H1 (cell line): ENCODE data around the gene ZNHIT3. TPM values are rescaled to one million over a fixed set of nuclear protein-coding genes. Genes with fewer than 3 reads are reported as not detected.

Experiments
- CTCF ChIA-PET: fragments of 300-600 bp; sonication (Branson Sonifier 250); formaldehyde crosslinking; loops from one replicate; lab custom pipeline; 2021; ENCODE audit not compliant: partially characterized antibody; lab: Charles Lee
- POLR2A ChIA-PET: fragments of 300-600 bp; sonication (Branson Sonifier 250); formaldehyde crosslinking; loops from one replicate; lab custom pipeline; 2021; ENCODE audit warnings: inconsistent platforms; ENCODE audit not compliant: partially characterized antibody; lab: Charles Lee
- DNase-seq, 2 experiments: peaks; one replicate each; pipeline versions ENCODE4 v3.0.0 to v3.0.0-alpha.2; 2010 to 2022; ENCODE audit warnings: low spot score in 2 of 2, low read depth in 1 of 2, mixed read lengths in 1 of 2
- FAIRE-seq: peaks from 2 replicates; lab custom pipeline; 2011; peaks lifted over from hg19 to GRCh38; lab: Jason Lieb, UNC
- H2AFZ ChIP-seq: 2 replicates; pipeline ENCODE4 v1.8.1; 2012; ENCODE audit warnings: low read length, inconsistent platforms
- H2AK5ac ChIP-seq: 2 replicates; pipeline ENCODE4 v1.6.1; 2013; ENCODE audit warnings: low read depth, low read length
- H2BK120ac ChIP-seq: replicated peaks from 2 replicates; pipeline ENCODE3; 2013; ENCODE audit warnings: low read depth, low read length, inconsistent platforms
- H2BK12ac ChIP-seq: 2 replicates; pipeline ENCODE4 v1.6.1; 2013; ENCODE audit warnings: low read depth, low read length
- H2BK15ac ChIP-seq: 2 replicates; pipeline ENCODE4 v1.6.1; 2013; ENCODE audit warnings: low read length
- H2BK20ac ChIP-seq: 2 replicates; pipeline ENCODE4 v1.6.1; 2013; ENCODE audit warnings: low read length
- H2BK5ac ChIP-seq: 2 replicates; pipeline ENCODE4 v1.6.1; 2013; ENCODE audit warnings: low read depth, low read length
- H3K14ac ChIP-seq: 2 replicates; pipeline ENCODE4 v1.6.1; 2013; ENCODE audit warnings: inconsistent platforms; ENCODE audit not compliant: insufficient read length
- H3K18ac ChIP-seq: 2 replicates; pipeline ENCODE4 v1.6.1; 2013; ENCODE audit warnings: low read length; ENCODE audit errors: extremely low read depth
- H3K23ac ChIP-seq: 2 replicates; pipeline ENCODE4 v1.6.1; 2013; ENCODE audit warnings: inconsistent platforms; ENCODE audit not compliant: insufficient read length
- H3K23me2 ChIP-seq: 2 replicates; pipeline ENCODE4 v1.6.1; 2013; ENCODE audit warnings: low read depth, low read length
- H3K27ac ChIP-seq: 2 replicates; pipeline ENCODE4 v1.6.1; 2011; ENCODE audit warnings: low read depth, low read length, inconsistent platforms
- H3K27me3 ChIP-seq, 4 experiments: replicated peaks in 1 of 4; 1 replicate in 1 of 4; 2 replicates in 3 of 4; pipeline versions ENCODE4 v1.6.1 to v1.8.1; 2011 to 2013; ENCODE audit warnings: low read length in 3 of 4, mild to moderate bottlenecking in 3 of 4, inconsistent platforms in 2 of 4, mixed read lengths in 2 of 4, moderate library complexity in 1 of 4; ENCODE audit not compliant: control insufficient read depth in 3 of 4, insufficient read depth in 3 of 4; ENCODE audit errors: extremely low read depth in 1 of 4
- H3K36me3 ChIP-seq, 4 experiments: 2 replicates each; pipeline versions ENCODE4 v1.6.1 to v1.8.1; 2011 to 2013; ENCODE audit warnings: mild to moderate bottlenecking in 4 of 4, low read length in 3 of 4, moderate library complexity in 2 of 4, control low read depth in 1 of 4, inconsistent platforms in 1 of 4; ENCODE audit not compliant: insufficient read depth in 4 of 4, control insufficient read depth in 2 of 4
- H3K4ac ChIP-seq: replicated peaks from 2 replicates; pipeline ENCODE3; 2013; ENCODE audit warnings: low read length, low read depth, mixed read lengths, inconsistent platforms; ENCODE audit not compliant: insufficient read length
- H3K4me1 ChIP-seq, 4 experiments: replicated peaks in 1 of 4; 1 replicate in 1 of 4; 2 replicates in 3 of 4; pipeline versions ENCODE4 v1.6.1 to v1.8.1; 2011 to 2013; ENCODE audit warnings: low read length in 3 of 4, inconsistent platforms in 2 of 4, mixed read lengths in 1 of 4; ENCODE audit not compliant: insufficient read depth in 4 of 4, control insufficient read depth in 3 of 4
- H3K4me2 ChIP-seq, 2 experiments: 2 replicates each; pipeline versions ENCODE4 v1.6.1 to v1.8.1; 2011 to 2013; ENCODE audit warnings: low read depth in 2 of 2, low read length in 2 of 2, control low read depth in 1 of 2, inconsistent platforms in 1 of 2, mild to moderate bottlenecking in 1 of 2; ENCODE audit not compliant: insufficient read depth in 1 of 2
- H3K4me3 ChIP-seq, 4 experiments: fragments of 200-600, 300-600 bp in 1 of 4; sonication (generic), shearing (Covaris generic), sonication (Bioruptor Twin) in 1 of 4; 2 replicates each; pipeline versions ENCODE4 v1.5.1 to v1.8.1; 2011 to 2016; ENCODE audit warnings: low read length in 4 of 4, low read depth in 3 of 4, control low read depth in 2 of 4, inconsistent platforms in 2 of 4, mild to moderate bottlenecking in 2 of 4, mixed read lengths in 1 of 4, moderate library complexity in 1 of 4; ENCODE audit not compliant: insufficient read depth in 2 of 4; ENCODE audit errors: extremely low read depth in 1 of 4
- H3K56ac ChIP-seq: replicated peaks from 2 replicates; pipeline ENCODE3; 2013; ENCODE audit warnings: low read depth, mild to moderate bottlenecking, mixed read lengths, low read length, inconsistent platforms; ENCODE audit not compliant: insufficient read length
- H3K79me1 ChIP-seq: 2 replicates; pipeline ENCODE4 v1.6.1; 2013; ENCODE audit warnings: low read depth, low read length, control low read depth
- H3K79me2 ChIP-seq, 2 experiments: 2 replicates each; pipeline versions ENCODE4 v1.6.1 to v1.8.1; 2012 to 2013; ENCODE audit warnings: low read length in 2 of 2, mild to moderate bottlenecking in 2 of 2, inconsistent platforms in 1 of 2; ENCODE audit not compliant: insufficient read depth in 2 of 2, control insufficient read depth in 1 of 2
- H3K9ac ChIP-seq, 4 experiments: replicated peaks in 1 of 4; 1 replicate in 1 of 4; 2 replicates in 3 of 4; pipeline versions ENCODE4 v1.6.1 to v1.8.1; 2011 to 2013; ENCODE audit warnings: low read depth in 3 of 4, low read length in 3 of 4, control low read depth in 2 of 4, mild to moderate bottlenecking in 2 of 4, moderate library complexity in 2 of 4, inconsistent platforms in 1 of 4; ENCODE audit errors: extremely low read depth in 1 of 4
- H3K9me3 ChIP-seq, 2 experiments: 2 replicates each; pipeline versions ENCODE4 v1.6.1 to v1.8.1; 2012 to 2013; ENCODE audit warnings: mild to moderate bottlenecking in 2 of 2, moderate library complexity in 2 of 2, control low read depth in 1 of 2, inconsistent platforms in 1 of 2, low read depth in 1 of 2, low read length in 1 of 2, mixed read lengths in 1 of 2; ENCODE audit not compliant: insufficient read depth in 2 of 2
- H4K20me1 ChIP-seq, 2 experiments: replicated peaks in 1 of 2; 2 replicates each; pipeline versions ENCODE3 to v1.8.1; 2011 to 2013; ENCODE audit warnings: inconsistent platforms in 2 of 2, low read length in 2 of 2, mild to moderate bottlenecking in 1 of 2; ENCODE audit not compliant: insufficient read depth in 2 of 2, control insufficient read depth in 1 of 2
- H4K5ac ChIP-seq: 2 replicates; pipeline ENCODE4 v1.6.1; 2013; ENCODE audit warnings: low read length, low read depth, mixed read lengths, inconsistent platforms; ENCODE audit not compliant: insufficient read length
- H4K8ac ChIP-seq: 2 replicates; pipeline ENCODE4 v1.8.0; 2013; ENCODE audit warnings: mild to moderate bottlenecking, moderate library complexity, low read length, inconsistent platforms; ENCODE audit not compliant: insufficient read depth; ENCODE audit errors: extremely low read depth
- H4K91ac ChIP-seq: replicated peaks from 2 replicates; pipeline ENCODE3; 2013; ENCODE audit warnings: low read length, mixed read lengths, inconsistent platforms; ENCODE audit not compliant: insufficient read length
- WGBS, 2 experiments: shearing (Covaris generic) in 1 of 2; methylation state at CpG; one replicate each; pipeline versions ENCODE4 v1.1.6 to v1.1.7; 2013 to 2015; ENCODE audit warnings: low lambda C conversion rate in 2 of 2, mixed read lengths in 2 of 2, inconsistent platforms in 1 of 2, low coverage in 1 of 2, missing lambda C conversion rate in 1 of 2; ENCODE audit not compliant: insufficient replicate concordance in 2 of 2, insufficient coverage in 1 of 2, insufficient read length in 1 of 2; ENCODE audit errors: extremely low coverage in 1 of 2, missing lambda C conversion rate in 1 of 2; 5-methylcytosine and 5-hydroxymethylcytosine counted together
- polyA plus RNA-seq, 7 experiments: library from polyadenylated mRNA; depleted of rRNA in 3 of 7; stranded (reverse) in 5 of 7; unstranded in 2 of 7; fragments of >200 nt in 5 of 7; fragments of 200-250 nt in 2 of 7; gene quantifications; 1 replicate in 5 of 7; 2 replicates in 1 of 7; 4 replicates in 1 of 7; pipeline versions ENCODE4 v1.2.1 to v1.2.3, GENCODE V29; 2011 to 2013; ENCODE audit warnings: missing spikeins in 2 of 7, mixed read lengths in 2 of 7
- total RNA-seq: library from RNA; stranded (reverse); fragmentation: NEBNext Ultra II Directional; extraction: Animal tissue kit (Norgen Biotek cat#: 25700); gene quantifications from 2 replicates; pipeline ENCODE4 v1.2.1, GENCODE V29; 2021

The ZNHIT3 gene
- total and polyA plus RNA-seq, 2 of the 8 experiments (the other 6 are each of a cell fraction or from before 2014, with no cell fraction given) = 59.1 to 147 TPM

DNA sequence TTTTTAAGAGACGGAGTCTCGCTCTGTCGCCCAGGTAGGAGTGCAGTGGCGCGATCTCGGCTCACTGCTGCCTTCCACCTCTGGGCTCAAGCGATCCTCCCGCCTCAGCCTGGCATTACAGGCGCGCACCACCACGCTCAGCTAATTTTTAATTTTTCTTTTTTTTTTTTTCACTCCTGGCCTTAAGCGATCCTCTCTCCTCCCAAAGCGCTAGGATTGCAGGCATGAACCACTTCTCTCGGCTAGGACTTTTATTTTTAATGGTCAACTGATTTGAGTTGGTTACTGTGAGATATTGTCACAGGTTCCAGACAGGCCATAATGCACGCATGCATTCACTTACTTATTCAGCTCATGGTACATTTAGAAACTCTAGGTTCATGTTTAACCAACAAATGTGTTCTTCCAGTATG lies 49.2 kb downstream of the ZNHIT3 start:
- WGBS, 2 experiments = 14% methylated on average over 15 of the region's 15 CpGs; no CpG with 5 or more reads in 1 of the 2 experiments
- no peak overlapping the region for H2BK12ac ChIP-seq
- POLR2A ChIA-PET = interaction anchor here (0.9 to 4.9 kb wide), 16 partner anchors 10 to 66 kb away, joined by 3 to 101 read pairs (median 5); partner anchors contain the start of genes DHRS11, GGNBP2 and ZNHIT3
- H4K5ac ChIP-seq = peak overlapping the region; percentile 14
- H3K27me3 ChIP-seq = no peaks in the 10 kb centered on the region
- H4K91ac ChIP-seq = no peak overlapping the region
- peak overlapping the region; percentile 60; the same call in 1 of the 2 replicates for H3K18ac ChIP-seq
- H3K4me3 ChIP-seq = peak overlapping the region; percentile 84 to 96 (median 87)
- no peak overlapping the region; the same call in 1 of the 2 replicates for H2BK5ac ChIP-seq
- H2BK120ac ChIP-seq = no peak overlapping the region
- H3K14ac ChIP-seq = no peak overlapping the region
- H3K79me1 ChIP-seq = peaks cover 3% of the 10 kb centered on the region; the same call in 1 of the 2 replicates
- H2AFZ ChIP-seq = no peak overlapping the region
- 0 out of 2 replicates have a peak overlapping the region, but pooled peaks have one; percentile 43 for H2AK5ac ChIP-seq
- H2BK15ac ChIP-seq = no peak overlapping the region
- peak overlapping the region; percentile 77 to 92 for H3K4me2 ChIP-seq
- H4K20me1 ChIP-seq = peaks cover 0 to 3% of the 10 kb centered on the region in 2 experiments
- H3K36me3 ChIP-seq = peaks cover 26 to 45% (median 32%) of the 10 kb centered on the region in 4 experiments
- DNase-seq (no peak), FAIRE-seq (no peak)
- peaks cover 0 to 37% of the 10 kb centered on the region in 2 experiments; a peak in 3 of 4 replicates for H3K79me2 ChIP-seq
- H4K8ac ChIP-seq = peak overlapping the region; percentile 99; the same call in 1 of the 2 replicates
- no peak overlapping the region for H2BK20ac ChIP-seq
- H3K56ac ChIP-seq = peak overlapping the region; percentile 32
- H3K9me3 ChIP-seq = no peaks in the 10 kb centered on the region
- H3K23ac ChIP-seq = no peak overlapping the region
- H3K4ac ChIP-seq = peak overlapping the region; percentile 74
- peaks cover 11% of the 10 kb centered on the region for H3K23me2 ChIP-seq
- no peak overlapping the region; the same call in 1 of the 2 replicates for H3K27ac ChIP-seq
- H3K4me1 ChIP-seq = peaks cover 3 to 6% (median 5%) of the 10 kb centered on the region in 4 experiments; a peak in 4 of 7 replicates
- H3K9ac ChIP-seq = peak overlapping the region; percentile 55 to 97 (median 80)
- CTCF ChIA-PET = interaction anchor here (1.3 kb wide), 1 partner anchor 66 kb away, joined by 4 read pairs; the partner anchor contains the start of gene MRM1
